WTC11 (cell line): Measurements from ENCODE around the gene CD2. TPM values are rescaled to one million over a fixed set of nuclear protein-coding genes. Genes with fewer than 3 reads are reported as not detected.

Experiments used
- ATAC-seq: fragments of 200-7000 bp; cut with Tn5 transposase; 2 replicates; pipeline ENCODE4 v1.10.0; 2021; ENCODE audit warnings: mild to moderate bottlenecking, moderate library complexity
- CTCF ChIA-PET: fragments of 300-600 bp; sonication (Branson Sonifier 250); formaldehyde crosslinking; loops from one replicate; lab custom pipeline; 2021; ENCODE audit warnings: antibody characterized with exemption; lab: Charles Lee
- POLR2A ChIA-PET: fragments of 350-600 bp; sonication (Branson Sonifier 250); formaldehyde crosslinking; loops from one replicate; lab custom pipeline; 2021; ENCODE audit warnings: antibody characterized with exemption; lab: Charles Lee
- DNase-seq: peaks from one replicate; pipeline ENCODE4 v3.0.0; 2021; ENCODE audit warnings: low spot score
- H3K27ac Mint-ChIP-seq: 2 replicates; pipeline ENCODE4 v1.8.0; 2021; ENCODE audit warnings: mixed read lengths
- H3K27me3 Mint-ChIP-seq: 2 replicates; pipeline ENCODE4 v1.8.0; 2021; ENCODE audit warnings: low read depth, mild to moderate bottlenecking, moderate library complexity, mixed read lengths
- H3K36me3 Mint-ChIP-seq: 2 replicates; pipeline ENCODE4 v1.8.0; 2021; ENCODE audit warnings: mixed read lengths
- H3K4me1 Mint-ChIP-seq: 2 replicates; pipeline ENCODE4 v1.8.0; 2022; ENCODE audit warnings: mixed read lengths
- H3K4me3 Mint-ChIP-seq: 2 replicates; pipeline ENCODE4 v1.8.0; 2021; ENCODE audit warnings: mild to moderate bottlenecking, moderate library complexity, mixed read lengths
- H3K9me3 Mint-ChIP-seq: 2 replicates; pipeline ENCODE4 v1.8.0; 2021; ENCODE audit warnings: mixed read lengths
- ATF2 ChIP-seq: sonication (generic); formaldehyde crosslinking; IDR thresholded peaks from 2 replicates; pipeline ENCODE4 v1.8.1; 2022; ENCODE audit warnings: low read depth, missing genetic modification reagents, borderline replicate concordance
- CREB1 ChIP-seq: sonication (generic); formaldehyde crosslinking; IDR thresholded peaks from 2 replicates; pipeline ENCODE4 v1.8.0; 2023; ENCODE audit warnings: mild to moderate bottlenecking, missing genetic modification reagents
- CREM ChIP-seq: sonication (generic); formaldehyde crosslinking; IDR thresholded peaks from 2 replicates; pipeline ENCODE4 v1.8.1; 2022; ENCODE audit warnings: mild to moderate bottlenecking, missing genetic modification reagents, moderate library complexity
- HMGA2 ChIP-seq: fragments of 250-450 bp; sonication (Bioruptor Pico); IDR thresholded peaks from 2 replicates; pipeline ENCODE4 v1.4.0; 2021; ENCODE audit warnings: mild to moderate bottlenecking, moderate library complexity
- IRF2 ChIP-seq: sonication (generic); formaldehyde crosslinking; IDR thresholded peaks from 2 replicates; pipeline ENCODE4 v1.8.0; 2022; ENCODE audit warnings: low read depth, missing genetic modification reagents, borderline replicate concordance
- MAX ChIP-seq: sonication (generic); formaldehyde crosslinking; IDR thresholded peaks from 2 replicates; pipeline ENCODE4 v1.8.0; 2022; ENCODE audit warnings: mild to moderate bottlenecking, missing genetic modification reagents
- MYBL2 ChIP-seq: sonication (generic); formaldehyde crosslinking; IDR thresholded peaks from 2 replicates; pipeline ENCODE4 v1.8.1; 2023; ENCODE audit warnings: mild to moderate bottlenecking, moderate library complexity, missing genetic modification reagents
- NR1H2 ChIP-seq: sonication (generic); formaldehyde crosslinking; IDR thresholded peaks from 2 replicates; pipeline ENCODE4 v1.9.0; 2021; ENCODE audit warnings: mild to moderate bottlenecking, moderate library complexity, missing genetic modification reagents
- RELA ChIP-seq: sonication (generic); formaldehyde crosslinking; IDR thresholded peaks from 2 replicates; pipeline ENCODE4 v1.8.1; 2022; ENCODE audit warnings: missing genetic modification reagents, mild to moderate bottlenecking, borderline replicate concordance
- TEAD4 ChIP-seq: sonication (generic); formaldehyde crosslinking; IDR thresholded peaks from 2 replicates; pipeline ENCODE4 v1.8.0; 2022; ENCODE audit warnings: mild to moderate bottlenecking, missing genetic modification reagents
- ZBTB21 ChIP-seq: sonication (generic); formaldehyde crosslinking; IDR thresholded peaks from 2 replicates; pipeline ENCODE4 v1.8.1; 2023; ENCODE audit warnings: mild to moderate bottlenecking, missing genetic modification reagents, borderline replicate concordance
- ZNF219 ChIP-seq: sonication (generic); formaldehyde crosslinking; IDR thresholded peaks from 2 replicates; pipeline ENCODE4 v1.8.0; 2023; ENCODE audit warnings: missing genetic modification reagents, mild to moderate bottlenecking, borderline replicate concordance
- ZNF263 ChIP-seq: sonication (generic); formaldehyde crosslinking; IDR thresholded peaks from 2 replicates; pipeline ENCODE4 v1.8.1; 2022; ENCODE audit warnings: low read depth, mild to moderate bottlenecking, moderate library complexity, missing genetic modification reagents
- ZNF281 ChIP-seq: sonication (generic); formaldehyde crosslinking; IDR thresholded peaks from 2 replicates; pipeline ENCODE4 v1.8.0; 2023; ENCODE audit warnings: mild to moderate bottlenecking, missing genetic modification reagents
- total RNA-seq: library from RNA; stranded (reverse); gene quantifications from 3 replicates; pipeline ENCODE4 v1.2.3, GENCODE V29; 2021
- TF ChIP-seq, protein P1 (sequence below): fragments of 250-450 bp; sonication (Bioruptor Pico); IDR thresholded peaks from 2 replicates; pipeline ENCODE4 v1.8.0; 2021; ENCODE audit warnings: mild to moderate bottlenecking
- TF ChIP-seq, protein P2 (sequence below): sonication (generic); formaldehyde crosslinking; IDR thresholded peaks from 2 replicates; pipeline ENCODE4 v1.8.0; 2022; ENCODE audit warnings: mild to moderate bottlenecking, missing genetic modification reagents
- TF ChIP-seq, protein P3 (sequence below): fragments of 200-600 bp; IDR thresholded peaks from 2 replicates; pipeline ENCODE4 v1.8.0; 2022; ENCODE audit warnings: antibody characterized with exemption
- TF ChIP-seq, protein P4 (sequence below): sonication (generic); formaldehyde crosslinking; IDR thresholded peaks from 2 replicates; pipeline ENCODE4 v1.8.1; 2023; ENCODE audit warnings: mild to moderate bottlenecking, missing genetic modification reagents

CD2 gene
- total RNA-seq, 1 experiment from 2014 or later: 0.13 TPM

- Mint-ChIP-seq H3K27me3 (peaks cover 1% of the 10 kb centered on the region; the same call in 1 of the 2 replicates), H3K9me3 (peaks cover 5% of the 10 kb centered on the region), H3K36me3 (peaks cover 2% of the 10 kb centered on the region; the same call in 1 of the 2 replicates), H3K4me3 (no peak overlapping the region), H3K4me1 (peaks cover 18% of the 10 kb centered on the region), H3K27ac (no peak overlapping the region)
- TF ChIP-seq ZNF281 (CRISPR knock-in tag) (no peak), RELA (CRISPR knock-in tag) (no peak), MAX (CRISPR knock-in tag) (no peak), ZNF263 (CRISPR knock-in tag) (no peak), HMGA2 (CRISPR knock-in tag) (no peak), ZNF219 (CRISPR knock-in tag) (no peak), ZBTB21 (CRISPR knock-in tag) (no peak), NR1H2 (CRISPR knock-in tag) (no peak), ATF2 (CRISPR knock-in tag) (no peak), TEAD4 (CRISPR knock-in tag) (no peak), MYBL2 (no peak), CREB1 (CRISPR knock-in tag) (no peak), IRF2 (no peak), CREM (CRISPR knock-in tag) (no peak)
- TF ChIP-seq, protein P1, sequence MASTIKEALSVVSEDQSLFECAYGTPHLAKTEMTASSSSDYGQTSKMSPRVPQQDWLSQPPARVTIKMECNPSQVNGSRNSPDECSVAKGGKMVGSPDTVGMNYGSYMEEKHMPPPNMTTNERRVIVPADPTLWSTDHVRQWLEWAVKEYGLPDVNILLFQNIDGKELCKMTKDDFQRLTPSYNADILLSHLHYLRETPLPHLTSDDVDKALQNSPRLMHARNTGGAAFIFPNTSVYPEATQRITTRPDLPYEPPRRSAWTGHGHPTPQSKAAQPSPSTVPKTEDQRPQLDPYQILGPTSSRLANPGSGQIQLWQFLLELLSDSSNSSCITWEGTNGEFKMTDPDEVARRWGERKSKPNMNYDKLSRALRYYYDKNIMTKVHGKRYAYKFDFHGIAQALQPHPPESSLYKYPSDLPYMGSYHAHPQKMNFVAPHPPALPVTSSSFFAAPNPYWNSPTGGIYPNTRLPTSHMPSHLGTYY (CRISPR knock-in tag): no peak
- TF ChIP-seq, protein P2, sequence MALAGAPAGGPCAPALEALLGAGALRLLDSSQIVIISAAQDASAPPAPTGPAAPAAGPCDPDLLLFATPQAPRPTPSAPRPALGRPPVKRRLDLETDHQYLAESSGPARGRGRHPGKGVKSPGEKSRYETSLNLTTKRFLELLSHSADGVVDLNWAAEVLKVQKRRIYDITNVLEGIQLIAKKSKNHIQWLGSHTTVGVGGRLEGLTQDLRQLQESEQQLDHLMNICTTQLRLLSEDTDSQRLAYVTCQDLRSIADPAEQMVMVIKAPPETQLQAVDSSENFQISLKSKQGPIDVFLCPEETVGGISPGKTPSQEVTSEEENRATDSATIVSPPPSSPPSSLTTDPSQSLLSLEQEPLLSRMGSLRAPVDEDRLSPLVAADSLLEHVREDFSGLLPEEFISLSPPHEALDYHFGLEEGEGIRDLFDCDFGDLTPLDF (CRISPR knock-in tag): no peak
- TF ChIP-seq, protein P3, sequence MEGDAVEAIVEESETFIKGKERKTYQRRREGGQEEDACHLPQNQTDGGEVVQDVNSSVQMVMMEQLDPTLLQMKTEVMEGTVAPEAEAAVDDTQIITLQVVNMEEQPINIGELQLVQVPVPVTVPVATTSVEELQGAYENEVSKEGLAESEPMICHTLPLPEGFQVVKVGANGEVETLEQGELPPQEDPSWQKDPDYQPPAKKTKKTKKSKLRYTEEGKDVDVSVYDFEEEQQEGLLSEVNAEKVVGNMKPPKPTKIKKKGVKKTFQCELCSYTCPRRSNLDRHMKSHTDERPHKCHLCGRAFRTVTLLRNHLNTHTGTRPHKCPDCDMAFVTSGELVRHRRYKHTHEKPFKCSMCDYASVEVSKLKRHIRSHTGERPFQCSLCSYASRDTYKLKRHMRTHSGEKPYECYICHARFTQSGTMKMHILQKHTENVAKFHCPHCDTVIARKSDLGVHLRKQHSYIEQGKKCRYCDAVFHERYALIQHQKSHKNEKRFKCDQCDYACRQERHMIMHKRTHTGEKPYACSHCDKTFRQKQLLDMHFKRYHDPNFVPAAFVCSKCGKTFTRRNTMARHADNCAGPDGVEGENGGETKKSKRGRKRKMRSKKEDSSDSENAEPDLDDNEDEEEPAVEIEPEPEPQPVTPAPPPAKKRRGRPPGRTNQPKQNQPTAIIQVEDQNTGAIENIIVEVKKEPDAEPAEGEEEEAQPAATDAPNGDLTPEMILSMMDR: no peak
- TF ChIP-seq, protein P4, sequence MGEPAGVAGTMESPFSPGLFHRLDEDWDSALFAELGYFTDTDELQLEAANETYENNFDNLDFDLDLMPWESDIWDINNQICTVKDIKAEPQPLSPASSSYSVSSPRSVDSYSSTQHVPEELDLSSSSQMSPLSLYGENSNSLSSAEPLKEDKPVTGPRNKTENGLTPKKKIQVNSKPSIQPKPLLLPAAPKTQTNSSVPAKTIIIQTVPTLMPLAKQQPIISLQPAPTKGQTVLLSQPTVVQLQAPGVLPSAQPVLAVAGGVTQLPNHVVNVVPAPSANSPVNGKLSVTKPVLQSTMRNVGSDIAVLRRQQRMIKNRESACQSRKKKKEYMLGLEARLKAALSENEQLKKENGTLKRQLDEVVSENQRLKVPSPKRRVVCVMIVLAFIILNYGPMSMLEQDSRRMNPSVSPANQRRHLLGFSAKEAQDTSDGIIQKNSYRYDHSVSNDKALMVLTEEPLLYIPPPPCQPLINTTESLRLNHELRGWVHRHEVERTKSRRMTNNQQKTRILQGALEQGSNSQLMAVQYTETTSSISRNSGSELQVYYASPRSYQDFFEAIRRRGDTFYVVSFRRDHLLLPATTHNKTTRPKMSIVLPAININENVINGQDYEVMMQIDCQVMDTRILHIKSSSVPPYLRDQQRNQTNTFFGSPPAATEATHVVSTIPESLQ (CRISPR knock-in tag): no peak
- POLR2A ChIA-PET: no interaction called here
- CTCF ChIA-PET: interaction anchor here (2.1 kb wide), 1 partner anchor 70 kb away, joined by 8 read pairs; no protein-coding TSS in a partner anchor
- ATAC-seq (peak; percentile 67), DNase-seq (no peak)
Measured at GRCh38 chr1:116807394-116808199, 53.4 kb downstream of the CD2 start.
